ENCODE data around the gene KMT5C.

The KMT5C gene

DNA sequence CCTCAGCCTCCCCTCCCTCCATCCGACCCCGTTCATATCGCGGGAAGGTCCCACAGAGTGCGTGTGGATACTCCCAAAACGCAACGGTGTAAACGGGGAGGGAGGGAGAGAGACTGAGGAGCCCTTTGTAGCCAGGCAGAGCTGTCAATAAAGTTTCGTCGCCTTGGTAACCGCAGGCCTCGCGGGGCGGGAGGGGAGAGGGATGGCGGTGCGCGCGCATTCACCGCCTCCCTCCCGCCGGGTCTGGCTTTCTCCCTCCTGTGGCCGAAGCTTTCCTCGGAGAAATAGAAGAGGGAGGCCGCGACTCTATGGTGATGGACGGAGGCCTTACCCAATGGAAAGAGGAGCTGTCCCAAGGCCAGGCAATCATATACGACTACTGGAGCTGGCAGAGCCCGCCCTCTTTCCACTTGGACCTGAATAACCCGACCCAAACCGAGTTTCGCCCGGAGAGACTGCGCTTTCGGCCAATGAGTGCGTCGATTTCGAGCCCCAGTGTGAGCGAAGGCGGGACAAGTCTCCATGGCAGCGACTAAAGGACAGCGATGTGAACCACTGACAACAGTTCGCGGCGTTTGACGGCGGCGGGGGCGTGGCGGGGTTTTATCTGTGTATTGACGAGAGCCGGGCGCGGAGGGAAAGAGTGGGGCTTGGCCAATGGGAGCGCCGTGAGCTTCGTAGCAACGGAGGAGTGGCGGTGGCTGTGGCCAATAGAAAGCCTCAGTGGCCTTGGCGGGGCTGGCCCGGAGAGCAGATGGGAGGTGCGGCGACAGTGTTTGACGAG lies at the start of gene KMT5C:
KMT5C (plus strand) TSS at position 772 of the 784 bp plus-strand sequence. CDS start 2,061 bp downstream, outside the sequence.
- DNase-seq (ENCODE audit: low read depth in 2 of 2): peak; percentile 100

DNA sequence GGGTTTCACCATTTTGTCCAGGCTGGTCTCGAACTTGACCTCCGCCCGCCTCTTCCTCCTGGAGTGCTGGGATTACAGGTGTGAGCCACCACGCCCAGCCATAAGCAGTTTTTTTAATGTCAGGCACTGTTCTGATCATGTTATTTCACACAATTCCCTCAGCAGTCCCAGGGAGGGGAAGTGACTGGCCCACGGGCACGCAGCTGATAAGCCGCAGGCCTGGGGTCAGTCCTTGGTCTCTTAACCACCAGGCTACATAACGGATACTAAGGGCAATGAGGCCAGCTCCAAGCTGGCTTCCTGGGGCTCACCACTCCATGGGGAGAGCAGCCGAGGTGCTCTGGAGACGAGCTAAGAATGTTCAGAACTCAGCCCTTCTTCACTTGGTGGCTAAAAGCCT lies 42.4 kb upstream of the KMT5C start:
- no peak for DNase-seq (ENCODE audit: low read depth in 2 of 2)

DNA sequence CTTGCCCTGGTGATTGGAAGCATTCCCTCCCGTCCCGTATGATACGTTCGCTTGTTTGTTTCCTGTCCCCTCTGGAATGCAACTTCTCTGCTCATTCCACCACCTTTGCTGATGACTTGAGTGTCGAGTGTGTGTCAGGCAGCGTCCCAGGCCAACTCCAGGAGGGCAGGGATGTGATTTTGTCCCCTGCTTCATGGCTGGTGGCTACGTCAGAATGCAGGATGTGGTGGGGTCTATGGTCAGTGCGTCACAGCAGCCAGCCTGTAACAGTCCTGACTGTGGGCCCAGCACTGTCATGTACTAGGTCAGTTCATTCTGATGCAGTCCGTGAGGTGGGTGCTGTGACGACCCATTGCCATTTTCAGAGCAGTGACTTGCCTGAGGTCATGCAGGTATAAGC lies 39.7 kb upstream of the KMT5C start:
- DNase-seq (ENCODE audit: low read depth in 2 of 2): no peak

DNA sequence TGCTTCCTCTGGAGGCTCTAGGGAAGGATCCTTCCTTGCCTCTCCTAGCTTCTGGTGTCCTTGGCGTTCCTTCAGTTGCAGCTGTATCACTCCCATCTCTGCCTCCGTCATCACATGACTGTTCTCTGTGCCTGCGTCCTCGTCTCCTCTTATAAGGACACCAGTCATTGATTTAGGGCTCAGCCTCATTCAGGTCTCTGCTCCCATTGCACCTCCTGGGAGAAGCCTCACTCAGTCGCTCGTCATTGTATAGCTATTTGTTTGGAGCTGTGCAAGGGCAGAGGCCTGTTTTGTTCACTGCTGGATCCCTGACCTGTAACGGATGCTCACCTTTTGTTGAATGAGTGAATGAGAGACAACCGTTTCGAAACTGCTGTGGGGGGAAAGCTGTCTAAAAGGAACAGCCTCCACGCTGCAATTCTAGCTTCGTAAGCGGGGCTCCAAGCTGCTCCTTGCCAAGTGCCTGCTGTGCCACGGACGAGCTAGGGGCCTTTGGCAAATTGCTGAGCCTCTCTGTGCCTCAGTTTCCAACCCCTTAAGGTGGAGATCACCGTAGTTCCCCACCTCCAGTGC lies 38.7 kb upstream of the KMT5C start:
- DNase-seq (ENCODE audit: low read depth in 2 of 2): no peak

DNA sequence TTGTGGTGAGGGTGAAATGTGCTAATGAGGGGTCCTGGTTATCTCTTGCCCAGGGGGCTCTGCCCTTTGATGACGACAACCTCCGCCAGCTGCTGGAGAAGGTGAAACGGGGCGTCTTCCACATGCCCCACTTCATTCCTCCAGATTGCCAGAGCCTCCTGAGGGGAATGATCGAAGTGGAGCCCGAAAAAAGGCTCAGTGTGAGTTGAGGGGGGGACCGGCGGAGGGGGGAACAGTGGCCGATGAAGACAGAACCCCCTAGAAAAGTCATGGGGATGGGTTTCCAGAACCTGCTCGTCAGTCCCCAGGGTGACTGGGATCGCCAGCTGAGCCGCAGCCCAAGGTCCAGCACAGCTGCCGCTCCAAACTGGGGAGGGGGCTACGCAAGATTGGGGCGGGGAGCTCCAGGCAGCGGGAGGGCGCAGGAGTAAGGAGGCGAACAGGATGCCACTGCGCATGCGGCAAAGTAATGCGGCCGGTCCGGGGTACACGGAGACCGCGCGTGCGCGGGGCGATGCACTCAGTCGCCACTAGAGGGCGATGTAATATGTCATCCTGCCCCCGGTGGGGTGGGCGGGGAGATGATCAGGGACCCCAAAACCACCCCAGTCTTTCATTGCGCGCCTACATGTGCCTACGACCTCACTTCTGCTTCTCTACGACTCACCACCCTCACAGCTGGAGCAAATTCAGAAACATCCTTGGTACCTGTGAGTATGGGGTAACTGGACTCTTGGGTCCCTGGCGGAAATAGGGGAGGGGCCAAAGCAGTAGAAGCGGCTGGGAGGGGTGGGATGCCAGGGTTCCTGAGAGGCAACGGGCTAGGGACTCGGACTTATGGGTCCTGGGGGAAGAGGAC lies 38.0 kb upstream of the KMT5C start:
- DNase-seq (ENCODE audit: low read depth in 2 of 2): peak; percentile 84 to 88

DNA sequence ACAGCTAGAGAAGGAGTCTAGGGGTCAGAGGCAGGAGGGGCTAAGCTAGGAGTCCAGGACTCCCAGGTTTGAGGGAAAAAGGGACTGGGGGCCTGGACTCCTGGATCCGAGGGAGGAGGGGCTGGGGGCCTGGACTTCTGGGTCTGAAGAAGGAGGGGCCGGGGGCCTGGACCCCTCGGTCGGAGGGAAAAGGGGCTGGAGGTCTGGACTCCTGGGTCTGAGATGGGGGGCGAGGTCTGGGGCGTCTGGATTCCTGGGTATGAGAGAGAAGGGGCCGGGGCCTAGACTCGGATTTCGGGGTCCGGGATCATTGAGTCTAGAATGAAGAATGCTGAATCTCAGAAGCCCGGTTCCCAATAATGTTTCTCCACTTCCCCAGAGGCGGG lies 37.4 kb upstream of the KMT5C start:
- no peak for DNase-seq (ENCODE audit: low read depth in 2 of 2)

DNA sequence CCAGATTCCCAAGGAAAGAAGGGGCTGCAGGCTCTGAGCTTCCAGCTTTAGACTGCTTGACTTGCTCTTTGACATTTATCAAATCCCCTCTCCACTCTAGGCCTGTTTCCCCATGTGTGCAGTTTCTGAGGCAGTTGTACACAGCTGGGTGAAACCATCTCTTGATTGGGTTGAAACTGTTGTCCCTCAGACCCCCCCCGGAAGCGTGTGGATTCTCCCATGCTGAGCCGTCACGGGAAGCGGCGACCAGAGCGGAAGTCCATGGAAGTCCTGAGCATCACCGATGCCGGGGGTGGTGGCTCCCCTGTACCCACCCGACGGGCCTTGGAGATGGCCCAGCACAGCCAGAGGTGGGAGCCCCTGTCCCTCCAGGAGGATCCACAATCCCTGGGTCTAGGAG lies 36.2 kb upstream of the KMT5C start:
- no peak for DNase-seq (ENCODE audit: low read depth in 2 of 2)

DNA sequence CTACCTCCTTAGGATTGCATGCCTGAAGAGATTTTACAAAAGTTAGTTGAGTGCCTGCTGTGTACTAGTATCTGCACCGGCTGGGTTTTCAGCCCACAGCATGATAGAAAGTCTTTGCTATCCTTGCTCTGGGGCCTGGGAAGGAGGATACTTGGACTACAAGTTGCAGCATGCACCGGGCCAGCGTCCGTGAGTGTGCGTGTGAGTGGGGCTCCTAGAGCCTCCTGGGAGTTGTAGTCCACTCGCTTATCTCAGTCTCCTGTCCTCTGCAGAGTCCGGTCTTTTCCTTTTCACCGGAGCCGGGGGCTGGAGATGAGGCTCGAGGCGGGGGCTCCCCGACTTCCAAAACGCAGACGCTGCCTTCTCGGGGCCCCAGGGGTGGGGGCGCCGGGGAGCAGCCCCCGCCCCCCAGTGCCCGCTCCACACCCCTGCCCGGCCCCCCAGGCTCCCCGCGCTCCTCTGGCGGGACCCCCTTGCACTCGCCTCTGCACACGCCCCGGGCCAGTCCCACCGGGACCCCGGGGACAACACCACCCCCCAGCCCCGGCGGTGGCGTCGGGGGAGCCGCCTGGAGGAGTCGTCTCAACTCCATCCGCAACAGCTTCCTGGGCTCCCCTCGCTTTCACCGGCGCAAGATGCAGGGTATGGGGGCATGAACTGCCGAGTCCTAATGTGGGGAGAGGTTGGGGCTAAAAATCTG lies 35.2 kb upstream of the KMT5C start:
- no peak for DNase-seq (ENCODE audit: low read depth in 2 of 2)

DNA sequence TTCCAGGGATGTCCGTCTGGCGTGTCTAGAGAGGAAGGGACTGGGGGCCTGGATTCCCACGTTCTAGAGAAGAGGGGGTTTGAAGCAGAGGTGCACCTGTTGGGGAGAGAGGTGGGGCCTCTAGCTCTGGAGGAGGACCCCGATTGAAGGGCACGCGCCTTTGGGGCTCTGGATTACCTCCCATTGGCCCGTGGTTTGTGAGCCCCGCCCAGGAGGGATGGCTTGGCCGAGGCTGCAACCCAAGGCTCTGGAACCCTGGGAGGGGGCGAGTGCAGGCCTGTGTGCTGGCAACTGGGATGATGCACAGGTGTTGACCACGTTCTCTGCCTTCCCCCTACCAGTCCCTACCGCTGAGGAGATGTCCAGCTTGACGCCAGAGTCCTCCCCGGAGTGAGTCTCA lies 34.7 kb upstream of the KMT5C start:
- no peak for DNase-seq (ENCODE audit: low read depth in 2 of 2)

DNA sequence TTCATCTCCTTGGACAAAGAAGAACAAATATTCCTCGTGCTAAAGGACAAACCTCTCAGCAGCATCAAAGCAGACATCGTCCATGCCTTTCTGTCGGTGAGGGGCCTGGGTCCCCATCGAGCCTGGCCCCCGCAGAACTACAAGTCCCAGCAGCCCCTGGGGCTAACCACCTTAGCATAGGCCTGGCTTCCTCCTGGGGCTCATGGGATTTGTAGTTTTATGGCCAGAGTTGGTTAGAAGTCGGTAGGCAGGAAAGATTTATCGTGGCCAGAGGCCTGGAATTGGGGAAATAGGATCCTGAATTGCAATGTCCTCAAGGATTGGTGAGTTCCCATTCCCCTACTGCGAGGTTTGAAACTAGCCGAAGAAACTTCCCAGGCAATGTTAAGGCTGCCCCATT lies 34.2 kb upstream of the KMT5C start:
- DNase-seq (ENCODE audit: low read depth in 2 of 2): peak; percentile 15 to 24

DNA sequence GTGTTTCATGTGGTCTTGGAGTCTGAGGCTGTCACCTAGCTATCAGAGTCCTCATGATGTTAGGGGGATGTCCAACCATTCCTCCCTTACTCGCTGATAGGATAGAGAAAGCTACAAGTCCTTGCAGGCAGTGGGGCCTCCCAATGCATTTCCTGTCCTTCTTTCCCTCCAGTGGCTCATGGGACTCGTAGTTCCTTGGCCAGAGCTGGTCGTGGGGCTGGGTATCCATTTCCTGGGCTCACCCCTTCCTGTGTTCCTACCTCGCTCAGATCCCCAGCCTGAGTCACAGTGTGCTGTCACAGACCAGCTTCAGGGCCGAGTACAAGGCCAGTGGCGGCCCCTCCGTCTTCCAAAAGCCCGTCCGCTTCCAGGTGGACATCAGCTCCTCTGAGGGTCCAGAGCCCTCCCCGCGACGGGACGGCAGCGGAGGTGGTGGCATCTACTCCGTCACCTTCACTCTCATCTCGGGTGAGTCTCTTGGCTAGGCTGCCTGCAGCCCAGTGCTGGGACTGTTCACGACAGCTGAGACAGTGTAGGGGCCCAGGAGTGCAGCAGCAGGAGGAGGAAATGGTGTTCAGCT lies 33.6 kb upstream of the KMT5C start:
- DNase-seq (ENCODE audit: low read depth in 2 of 2): no peak

DNA sequence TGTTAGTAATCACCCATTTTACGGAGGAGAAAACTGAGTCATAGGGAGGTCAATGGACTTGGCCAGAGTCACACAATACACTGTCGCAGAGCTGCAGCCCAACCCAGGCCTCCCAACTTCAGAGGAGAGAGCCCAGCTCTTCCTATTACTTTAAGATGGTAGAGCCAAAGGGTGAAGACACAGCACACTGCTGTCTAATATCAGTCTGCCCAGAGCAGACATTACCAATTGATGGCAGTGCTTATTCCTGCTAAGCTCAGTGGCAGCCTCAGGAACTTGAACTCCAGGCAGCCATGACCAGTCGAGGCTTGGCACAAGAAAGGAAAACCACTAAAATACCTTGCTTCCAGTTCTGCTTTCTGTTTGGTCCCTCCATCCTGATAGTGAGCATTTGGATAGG lies 33.0 kb upstream of the KMT5C start:
- no peak for DNase-seq (ENCODE audit: low read depth in 2 of 2)

DNA sequence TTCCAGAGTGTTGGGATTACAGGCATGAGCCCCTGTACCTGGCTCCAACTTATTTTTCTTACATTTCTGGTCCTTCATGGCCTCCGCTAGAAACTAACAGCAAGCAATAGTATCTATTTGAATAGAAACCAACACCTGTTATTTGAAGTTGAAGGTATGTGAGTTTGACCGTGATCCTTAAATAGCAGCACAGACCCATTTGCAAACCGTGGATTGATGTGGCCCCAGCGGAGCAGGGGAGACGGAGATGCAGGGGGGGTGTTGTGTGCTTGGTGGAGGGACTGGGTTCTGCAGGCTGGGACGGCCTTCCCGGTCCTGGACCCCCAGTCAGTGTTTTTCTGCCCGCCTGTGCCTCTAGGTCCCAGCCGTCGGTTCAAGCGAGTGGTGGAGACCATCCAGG lies 31.4 kb upstream of the KMT5C start:
- no peak for DNase-seq (ENCODE audit: low read depth in 2 of 2)

DNA sequence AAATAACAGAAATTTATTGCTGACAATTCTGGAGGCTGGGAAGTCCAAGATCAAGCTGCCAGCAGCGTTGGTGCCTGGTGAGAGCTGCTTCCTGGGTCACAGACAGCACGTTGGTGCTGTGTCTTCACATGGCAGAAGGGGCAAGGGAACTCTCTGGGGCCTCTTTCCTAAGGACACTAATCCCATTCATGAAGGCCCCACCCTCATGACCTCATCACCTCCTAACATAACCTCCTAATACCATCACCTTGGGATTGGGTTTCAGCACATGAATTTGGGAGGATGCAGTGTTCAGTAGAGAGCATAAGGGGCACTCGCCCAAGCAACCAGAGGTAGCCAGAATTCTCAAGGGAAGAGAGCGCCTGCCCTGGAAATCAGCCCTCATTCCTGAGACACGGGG lies 30.2 kb upstream of the KMT5C start:
- DNase-seq (ENCODE audit: low read depth in 2 of 2): no peak

DNA sequence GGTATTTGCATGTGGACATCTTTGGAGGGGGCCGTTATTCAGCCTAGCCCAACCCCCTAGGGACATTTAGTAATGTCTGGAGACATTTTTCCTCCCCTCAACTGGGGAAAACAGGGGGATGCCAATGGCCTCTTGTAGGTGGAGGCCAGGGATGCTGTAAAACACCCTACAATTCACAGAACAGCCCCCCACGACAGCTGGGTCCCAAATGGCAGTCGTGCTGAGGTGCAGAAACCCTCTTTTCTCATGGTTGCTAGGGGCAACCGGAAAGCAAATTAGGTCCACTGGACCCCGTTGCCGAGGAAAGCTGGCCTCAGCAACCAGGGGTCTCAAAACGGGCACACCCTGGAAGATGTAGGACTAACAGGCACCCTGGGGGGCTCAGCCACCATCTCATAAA lies 29.2 kb upstream of the KMT5C start:
- DNase-seq (ENCODE audit: low read depth in 2 of 2): no peak

DNA sequence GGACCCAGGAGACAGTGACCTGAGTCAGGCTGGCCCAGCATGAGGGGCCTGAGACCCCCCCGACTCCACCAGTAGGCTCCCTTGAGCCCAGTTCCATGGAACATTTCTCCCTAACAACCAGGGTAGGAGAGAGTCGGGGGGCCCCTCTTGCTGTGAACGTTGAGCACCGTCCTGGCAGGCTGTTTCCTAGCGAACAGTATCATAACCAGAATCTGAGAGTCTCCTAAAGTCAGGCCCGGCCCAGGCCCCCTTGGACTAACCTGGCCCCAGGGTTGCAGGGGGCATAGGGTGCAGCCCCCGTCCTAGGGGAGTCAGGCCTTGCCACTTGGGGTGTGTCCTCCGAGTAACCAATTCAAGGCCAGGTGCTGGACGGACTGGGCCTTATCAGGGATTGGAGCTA lies 28.3 kb upstream of the KMT5C start:
- no peak for DNase-seq (ENCODE audit: low read depth in 2 of 2)

DNA sequence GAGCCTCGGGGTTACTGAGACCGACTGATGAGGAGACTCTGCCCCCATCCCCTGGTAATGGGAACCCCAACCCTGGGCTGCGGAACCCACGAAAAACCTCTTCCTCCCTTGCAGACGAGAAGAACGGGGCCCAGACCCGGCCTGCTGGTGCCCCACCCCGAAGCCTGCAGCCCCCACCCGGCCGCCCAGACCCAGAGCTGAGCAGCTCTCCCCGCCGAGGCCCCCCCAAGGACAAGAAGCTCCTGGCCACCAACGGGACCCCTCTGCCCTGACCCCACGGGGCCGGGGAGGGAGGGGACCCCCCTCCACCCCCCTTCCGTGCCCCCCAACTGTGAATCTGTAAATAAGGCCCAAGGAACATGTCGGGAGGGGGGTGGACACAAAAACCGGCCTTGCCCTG lies 27.9 kb upstream of the KMT5C start:
- DNase-seq (ENCODE audit: low read depth in 2 of 2): no peak

DNA sequence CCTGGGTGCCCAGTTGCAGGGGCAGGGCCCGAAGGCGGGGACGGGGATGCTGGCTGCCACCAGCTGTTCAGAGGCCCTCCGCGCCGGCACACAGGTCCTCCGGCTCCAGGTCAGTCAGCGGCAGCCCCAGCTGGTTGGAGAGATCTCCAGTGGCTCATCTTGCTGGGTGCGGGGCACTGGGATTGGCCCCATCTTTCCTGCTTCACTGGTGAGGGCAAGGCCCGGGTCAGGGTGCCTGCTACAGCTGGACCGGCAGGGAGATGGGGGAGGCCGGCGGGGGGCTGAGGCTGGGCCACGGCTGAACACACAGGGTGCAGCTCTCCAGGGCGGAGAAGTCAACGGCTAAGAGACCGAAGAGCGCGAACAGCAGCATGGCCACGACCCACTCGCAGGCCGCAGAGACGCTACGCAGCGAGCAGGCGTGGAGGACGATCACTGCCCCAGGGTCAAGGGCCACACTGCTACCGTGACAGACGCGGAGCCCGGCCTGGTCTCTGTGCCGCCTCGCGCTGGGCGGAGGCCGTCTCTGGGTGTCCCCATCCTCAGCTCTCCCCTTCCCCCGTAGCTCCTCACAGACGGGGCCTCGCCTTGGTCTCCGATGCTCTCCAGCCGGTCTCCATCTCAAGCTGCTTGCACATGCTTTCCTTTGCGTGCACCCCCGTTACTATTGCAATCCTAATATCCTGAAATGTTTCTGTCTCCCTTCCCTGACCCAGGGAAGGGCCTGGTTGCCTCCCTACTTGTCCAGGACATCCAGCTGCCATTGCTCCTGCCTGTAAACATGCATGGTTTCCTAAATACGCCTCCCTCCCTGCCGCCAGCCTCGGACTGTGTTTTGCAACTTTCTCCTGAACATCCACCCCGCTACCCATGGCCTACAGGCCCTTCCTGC lies 26.8 kb upstream of the KMT5C start:
- DNase-seq (ENCODE audit: low read depth in 2 of 2): no peak

DNA sequence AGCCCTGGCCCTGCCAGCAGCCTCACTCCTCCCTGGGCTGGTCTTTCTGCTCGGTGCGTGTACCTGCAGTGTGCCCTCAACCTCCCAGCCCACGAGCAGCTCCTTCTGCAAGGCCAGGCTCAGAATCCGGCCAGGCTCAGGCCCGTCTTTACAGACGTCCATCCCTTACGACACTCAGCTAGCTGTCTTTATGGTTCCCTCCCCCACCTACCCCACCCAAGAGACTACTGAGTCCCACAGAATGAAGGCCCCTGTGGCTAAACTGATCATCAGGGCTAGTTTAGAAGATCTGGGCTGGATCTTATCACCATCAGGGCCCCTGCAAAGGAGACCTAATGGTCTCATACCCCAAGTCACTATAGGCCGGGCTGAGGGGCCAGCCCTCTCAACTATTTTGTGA lies 25.3 kb upstream of the KMT5C start:
- DNase-seq (ENCODE audit: low read depth in 2 of 2): no peak

DNA sequence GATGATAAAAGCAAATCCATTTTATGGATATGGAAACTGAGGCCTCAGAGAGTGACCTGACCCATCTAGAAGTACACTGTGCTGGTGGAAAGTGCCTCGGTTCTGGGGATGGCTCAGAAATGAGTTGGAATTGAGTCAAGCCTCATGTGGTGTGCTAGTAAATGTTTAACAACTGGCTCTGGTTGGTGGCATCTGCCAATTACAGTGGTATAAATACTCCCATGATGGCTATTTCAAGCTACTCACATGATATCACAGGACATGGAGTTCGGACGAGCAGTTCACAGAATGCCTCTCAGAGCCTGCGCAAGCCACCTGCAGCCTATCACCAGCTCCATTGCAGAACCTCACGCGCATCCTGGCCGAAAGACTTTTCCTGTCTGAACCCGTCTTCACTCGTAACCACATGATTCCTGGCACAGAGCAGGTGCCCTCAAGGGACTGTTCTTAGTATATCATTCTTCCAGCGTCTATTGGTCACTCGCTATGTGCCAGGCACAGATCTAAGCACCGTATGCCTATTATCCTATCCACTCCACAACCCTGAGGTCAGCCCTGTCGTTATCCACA lies 23.6 kb upstream of the KMT5C start:
- DNase-seq (ENCODE audit: low read depth in 2 of 2): no peak

All from stimulated activated CD8-positive, alpha-beta memory T cell treated with anti-CD3 and anti-CD28 coated beads, Interleukin-15, amount 100 ng/mL, for 48 hours (primary cell).